AG04450 (cell line): ENCODE results near the gene HLA-B. TPM values are rescaled to one million over a fixed set of nuclear protein-coding genes. Genes with fewer than 3 reads are reported as not detected.
"Not testable (repeated sequence)": the region's sequence is repeated elsewhere in the genome, so short reads cannot be mapped to it uniquely, and the experiment has no call there.

ENCODE experiments used
- CTCF ChIA-PET: fragments of 300-600, 350-600 bp; formaldehyde crosslinking; extraction: SDS; loops from one replicate; lab custom pipeline; 2022; ENCODE audit warnings: antibody characterized with exemption, inconsistent platforms; lab: Charles Lee
- POLR2A ChIA-PET: fragments of 350-600 bp; formaldehyde crosslinking; extraction: SDS; loops from one replicate; lab custom pipeline; 2021; ENCODE audit warnings: antibody characterized with exemption, inconsistent platforms; lab: Yijun Ruan, JAX
- DNase-seq: peaks from one replicate; pipeline ENCODE4 v3.0.0-alpha.2; 2011; ENCODE audit warnings: low read depth, low spot score
- H3K27ac ChIP-seq: one replicate; pipeline ENCODE4 v1.5.1; 2012; ENCODE audit warnings: low read depth, low read length, control low read depth
- H3K27me3 ChIP-seq: one replicate; pipeline ENCODE4 v1.6.0; 2012; ENCODE audit warnings: low read length; ENCODE audit not compliant: control insufficient read depth, insufficient read depth
- H3K4me3 ChIP-seq: 2 replicates; pipeline ENCODE4 v1.5.1; 2011; ENCODE audit warnings: mild to moderate bottlenecking, low read depth, low read length, control low read depth
- H3K9me3 ChIP-seq: 2 replicates; pipeline ENCODE4 v1.5.1; 2012; ENCODE audit warnings: low read length; ENCODE audit not compliant: control insufficient read depth, insufficient read depth
- CTCF ChIP-seq: IDR thresholded peaks from 2 replicates; pipeline ENCODE4 v1.5.1; 2011; ENCODE audit warnings: low read depth, low read length, control low read depth, inconsistent platforms
- polyA plus RNA-seq: library from polyadenylated mRNA; depleted of rRNA; stranded (reverse); fragments of >200 nt; gene quantifications from 2 replicates; pipeline ENCODE4 v1.2.3, GENCODE V29; 2011

Gene HLA-B
- polyA plus RNA-seq, 1 experiment = 418 TPM

DNA sequence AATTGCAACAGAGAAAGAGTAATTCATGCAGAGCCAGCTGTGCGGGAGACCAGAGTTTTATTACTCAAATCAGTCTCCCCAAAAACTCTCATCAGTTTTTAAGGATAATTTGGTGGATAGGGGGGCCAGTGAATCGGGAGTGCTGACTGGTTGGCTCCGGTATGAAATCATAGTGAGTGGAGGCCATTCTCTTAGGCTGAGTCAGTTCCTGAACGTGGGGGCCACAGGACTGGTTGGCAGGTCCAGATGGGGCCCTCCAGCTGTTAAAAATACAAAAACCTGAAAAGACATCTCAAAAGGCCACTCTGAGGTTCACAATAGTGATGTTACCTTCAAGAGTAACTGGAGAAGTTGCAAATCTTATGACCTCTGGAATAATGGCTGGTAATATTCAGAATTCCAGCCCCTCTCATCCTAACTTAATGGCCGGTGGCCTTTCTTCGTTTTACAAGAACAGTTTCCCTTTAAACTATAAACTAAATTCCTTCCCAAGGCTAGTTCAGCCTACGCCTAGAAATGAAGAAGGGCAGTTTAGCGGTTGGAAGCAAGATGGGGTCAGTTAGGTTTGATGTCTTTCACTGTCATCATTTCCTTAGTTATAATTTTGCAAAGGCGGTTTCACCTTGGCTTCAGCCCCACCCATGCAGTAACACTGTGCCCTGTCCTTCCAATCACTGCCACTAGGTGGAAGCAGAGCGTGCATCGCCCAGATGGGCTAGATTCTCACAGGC lies 39.6 kb upstream of the HLA-B start:
- ChIA-PET POLR2A (no interaction called here), CTCF (interaction anchor here (0.8 to 6.3 kb wide), 10 partner anchors 9 to 87 kb away, joined by 3 to 37 read pairs (median 5); no protein-coding TSS in a partner anchor)
- Histone ChIP-seq H3K27me3 (no peaks in the 10 kb centered on the region), H3K27ac (no peak overlapping the region), H3K4me3 (no peak overlapping the region), H3K9me3 (no peaks in the 10 kb centered on the region)
- DNase-seq = peak; percentile 26
- peak; percentile 90 for TF ChIP-seq CTCF

DNA sequence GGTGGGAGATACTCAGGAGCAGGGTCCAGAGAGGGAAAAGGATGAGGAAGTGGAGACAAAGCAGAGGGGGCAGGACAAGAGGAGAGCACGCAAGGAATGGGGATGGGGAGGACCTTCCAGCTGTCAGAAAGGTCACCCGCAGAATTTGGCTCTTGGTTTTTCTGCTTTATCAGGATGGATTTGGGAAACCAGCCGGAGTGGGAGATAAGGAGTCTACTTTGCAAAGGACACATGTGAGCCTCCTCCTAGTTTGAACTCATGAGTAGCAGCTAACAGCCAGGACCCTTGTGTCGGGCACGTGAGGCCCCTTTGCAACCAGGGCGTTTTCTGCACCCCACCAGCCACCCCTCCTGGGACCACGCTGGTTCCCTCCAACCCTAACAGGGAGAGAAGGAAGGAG lies 38.9 kb upstream of the HLA-B start:
- H3K27ac ChIP-seq = no peak overlapping the region
- CTCF ChIA-PET = interaction anchor here (0.8 to 1.5 kb wide), 2 partner anchors 15 to 47 kb away, joined by 3 to 7 read pairs; no protein-coding TSS in a partner anchor
- DNase-seq = no peak
- POLR2A ChIA-PET = no interaction called here
- TF ChIP-seq CTCF = no peak
- no peak overlapping the region for H3K4me3 ChIP-seq
- no peaks in the 10 kb centered on the region for H3K27me3 ChIP-seq
- no peaks in the 10 kb centered on the region; the same call in none of the 2 replicates for H3K9me3 ChIP-seq

GRCh38 chr6:31394381-31394780 lies 37.4 kb upstream of the HLA-B start:
- no peak overlapping the region for H3K4me3 ChIP-seq
- no peaks in the 10 kb centered on the region for H3K27me3 ChIP-seq
- TF ChIP-seq CTCF = no peak
- no peak overlapping the region for H3K27ac ChIP-seq
- ChIA-PET POLR2A (no interaction called here), CTCF (interaction anchor here (1.7 kb wide), 1 partner anchor 28 kb away, joined by 7 read pairs; no protein-coding TSS in a partner anchor)
- H3K9me3 ChIP-seq = no peaks in the 10 kb centered on the region; the same call in none of the 2 replicates
- DNase-seq = no peak

DNA sequence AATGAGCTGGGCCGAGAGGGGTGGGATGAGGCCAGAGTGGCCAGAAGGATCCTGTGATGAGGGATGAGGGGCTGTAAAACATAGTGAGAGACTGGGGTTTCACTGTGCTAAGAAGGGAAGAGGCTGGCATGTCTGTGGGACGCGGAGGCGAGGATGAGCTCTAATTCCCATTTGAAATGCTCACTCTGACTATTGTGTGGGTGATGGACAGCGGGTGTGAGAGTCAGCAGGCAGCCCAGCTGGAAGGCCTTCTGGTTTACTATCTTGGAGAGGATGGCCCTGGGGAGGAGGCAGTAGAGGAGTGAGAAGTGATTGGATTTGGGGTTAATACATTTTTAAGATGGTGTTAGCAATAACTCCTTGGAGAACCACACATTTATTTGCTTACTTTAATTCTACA lies 37.0 kb upstream of the HLA-B start:
- CTCF ChIA-PET = interaction anchor here (0.5 to 1.7 kb wide), 4 partner anchors 27 to 508 kb away, joined by 3 to 7 read pairs (median 3); partner anchors contain the start of gene ZBTB12
- H3K27ac ChIP-seq = no peak overlapping the region
- no peak overlapping the region for H3K4me3 ChIP-seq
- no peaks in the 10 kb centered on the region for H3K27me3 ChIP-seq
- TF ChIP-seq CTCF = no peak
- DNase-seq = no peak
- POLR2A ChIA-PET = no interaction called here
- H3K9me3 ChIP-seq = no peaks in the 10 kb centered on the region; the same call in none of the 2 replicates

DNA sequence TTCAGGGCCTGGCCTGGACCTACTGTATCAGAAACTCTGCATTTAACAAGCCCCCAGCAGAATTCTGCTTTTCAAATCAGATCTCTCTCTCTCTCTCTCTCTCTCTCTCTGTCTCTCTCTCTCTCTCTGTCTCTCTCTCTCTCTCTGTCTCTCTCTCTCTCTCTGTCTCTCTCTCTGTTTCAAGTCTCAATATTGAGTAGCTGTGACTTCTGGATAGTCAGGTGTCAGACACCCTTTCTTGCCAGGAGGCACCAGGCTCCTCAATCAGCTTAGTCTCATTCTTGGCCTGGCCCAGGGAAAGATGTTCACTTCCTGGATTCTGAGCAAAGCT lies 32.8 kb upstream of the HLA-B start:
- DNase-seq, POLR2A ChIA-PET, H3K9me3 ChIP-seq, H3K27ac ChIP-seq, H3K27me3 ChIP-seq, CTCF ChIA-PET, H3K4me3 ChIP-seq: not testable (repeated sequence)

DNA sequence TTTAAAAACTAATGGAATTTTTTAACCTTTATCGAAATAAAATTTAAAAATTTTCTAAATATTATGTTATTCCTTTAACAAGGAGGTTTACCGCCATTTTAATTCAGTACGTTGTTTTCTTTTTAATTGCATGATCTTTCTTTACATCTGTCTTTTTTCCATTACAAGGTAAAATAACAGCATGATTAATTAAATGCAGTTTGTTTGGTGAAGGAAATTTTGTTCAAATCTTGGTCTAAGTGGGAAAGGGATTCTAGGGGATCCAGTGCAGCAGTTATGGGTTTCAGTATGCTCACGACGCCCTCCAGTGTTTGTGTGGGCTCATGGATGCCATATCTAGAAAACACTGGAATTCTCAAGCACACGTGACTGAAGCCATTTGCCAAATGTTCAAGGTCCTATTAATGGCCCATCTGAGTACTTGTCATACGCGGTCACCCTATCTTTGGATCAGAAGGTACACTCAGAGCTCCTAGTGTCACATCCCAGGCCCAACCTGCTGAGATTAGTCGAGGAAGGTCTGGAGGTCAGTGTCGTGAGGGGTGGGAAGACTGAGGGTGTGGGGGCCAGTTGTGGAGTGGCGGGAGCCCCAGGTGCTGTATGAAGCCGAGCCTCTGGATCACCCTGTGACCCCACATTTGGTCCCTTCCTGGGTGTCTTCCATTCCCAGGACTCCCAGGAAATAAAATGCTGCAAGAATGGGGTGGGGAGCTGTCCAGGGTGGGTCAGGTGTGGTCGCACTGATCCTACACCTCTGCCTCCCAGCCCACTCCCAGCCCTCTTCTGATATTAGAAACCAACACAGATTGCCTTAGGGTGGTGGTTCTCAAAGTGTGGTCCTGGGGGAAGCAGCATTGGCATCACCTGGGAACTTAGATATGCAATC lies 32.2 kb upstream of the HLA-B start:
- CTCF ChIA-PET = interaction anchor here (0.5 kb wide), 1 partner anchor 179 kb away, joined by 3 read pairs; no protein-coding TSS in a partner anchor
- H3K27me3 ChIP-seq, POLR2A ChIA-PET, H3K4me3 ChIP-seq, H3K27ac ChIP-seq, DNase-seq, H3K9me3 ChIP-seq: not testable (repeated sequence)
